ENCODE measurements around the gene WDR5. TPM values are rescaled to one million over a fixed set of nuclear protein-coding genes. Genes with fewer than 3 reads are reported as not detected.

Gene WDR5
- total RNA-seq, 1 donor from 2014 or later: 17.7 TPM

GRCh38 chr9:134152022-134152448 is 16.2 kb downstream of the WDR5 start:
- no peaks in the 10 kb centered on the region for H3K27me3 ChIP-seq (ENCODE audit: low read depth)
- H3K27ac ChIP-seq (replicated peaks): no peak overlapping the region
- H3K36me3 ChIP-seq: peaks cover 99% of the 10 kb centered on the region
- no peaks in the 10 kb centered on the region for H3K9me3 ChIP-seq (replicated peaks)
- no peak overlapping the region for H3K4me3 ChIP-seq
- no peak for DNase-seq
- intact Hi-C loops (cut with micrococcal nuclease): no loop called here
- TF ChIP-seq, protein P1, sequence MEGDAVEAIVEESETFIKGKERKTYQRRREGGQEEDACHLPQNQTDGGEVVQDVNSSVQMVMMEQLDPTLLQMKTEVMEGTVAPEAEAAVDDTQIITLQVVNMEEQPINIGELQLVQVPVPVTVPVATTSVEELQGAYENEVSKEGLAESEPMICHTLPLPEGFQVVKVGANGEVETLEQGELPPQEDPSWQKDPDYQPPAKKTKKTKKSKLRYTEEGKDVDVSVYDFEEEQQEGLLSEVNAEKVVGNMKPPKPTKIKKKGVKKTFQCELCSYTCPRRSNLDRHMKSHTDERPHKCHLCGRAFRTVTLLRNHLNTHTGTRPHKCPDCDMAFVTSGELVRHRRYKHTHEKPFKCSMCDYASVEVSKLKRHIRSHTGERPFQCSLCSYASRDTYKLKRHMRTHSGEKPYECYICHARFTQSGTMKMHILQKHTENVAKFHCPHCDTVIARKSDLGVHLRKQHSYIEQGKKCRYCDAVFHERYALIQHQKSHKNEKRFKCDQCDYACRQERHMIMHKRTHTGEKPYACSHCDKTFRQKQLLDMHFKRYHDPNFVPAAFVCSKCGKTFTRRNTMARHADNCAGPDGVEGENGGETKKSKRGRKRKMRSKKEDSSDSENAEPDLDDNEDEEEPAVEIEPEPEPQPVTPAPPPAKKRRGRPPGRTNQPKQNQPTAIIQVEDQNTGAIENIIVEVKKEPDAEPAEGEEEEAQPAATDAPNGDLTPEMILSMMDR (IDR thresholded peaks at IDR 0.05; ENCODE audit: borderline replicate concordance): no peak
- H3K4me1 ChIP-seq: no peaks in the 10 kb centered on the region

- intact Hi-C loops (cut with micrococcal nuclease): no loop called here
- no peak for DNase-seq
- Histone ChIP-seq H3K9me3 (replicated peaks) (no peaks in the 10 kb centered on the region), H3K27me3 (ENCODE audit: low read depth) (no peaks in the 10 kb centered on the region), H3K4me1 (no peaks in the 10 kb centered on the region), H3K36me3 (peaks cover 99% of the 10 kb centered on the region), H3K27ac (replicated peaks) (no peak overlapping the region), H3K4me3 (no peak overlapping the region)
- TF ChIP-seq, protein P1 (IDR thresholded peaks at IDR 0.05; ENCODE audit: borderline replicate concordance): no peak
Observed at GRCh38 chr9:134152488-134152887, 16.6 kb downstream of the WDR5 start.

GRCh38 chr9:134153450-134153849 is 17.6 kb downstream of the WDR5 start:
- intact Hi-C loops (cut with micrococcal nuclease): no loop called here
- Histone ChIP-seq H3K4me1 (no peaks in the 10 kb centered on the region), H3K27me3 (ENCODE audit: low read depth) (no peaks in the 10 kb centered on the region), H3K4me3 (no peak overlapping the region), H3K36me3 (peaks cover 100% of the 10 kb centered on the region), H3K9me3 (replicated peaks) (no peaks in the 10 kb centered on the region), H3K27ac (replicated peaks) (no peak overlapping the region)
- DNase-seq: no peak
- TF ChIP-seq, protein P1 (IDR thresholded peaks at IDR 0.05; ENCODE audit: borderline replicate concordance): no peak

DNA sequence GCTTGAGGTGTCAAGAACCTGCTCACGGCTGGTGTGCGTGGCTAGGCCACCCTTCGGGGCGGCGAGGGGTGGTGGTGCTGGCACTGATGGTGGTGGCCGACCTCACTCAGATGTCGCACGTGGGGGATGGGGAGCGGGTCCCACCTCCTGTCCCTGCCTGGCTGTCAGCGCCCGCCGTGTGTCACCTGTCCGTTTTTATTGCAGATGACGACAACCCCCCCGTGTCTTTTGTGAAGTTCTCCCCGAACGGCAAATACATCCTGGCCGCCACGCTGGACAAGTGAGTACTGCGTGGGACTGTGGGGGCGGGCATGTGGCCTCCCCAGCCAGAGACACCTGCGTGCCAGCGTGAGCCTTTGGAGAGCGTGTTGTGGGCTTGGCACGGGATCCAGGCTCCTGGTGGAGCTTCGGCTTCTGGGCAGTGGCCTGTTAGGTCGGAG is 18.4 kb downstream of the WDR5 start:
- no peaks in the 10 kb centered on the region for H3K27me3 ChIP-seq (ENCODE audit: low read depth)
- no peaks in the 10 kb centered on the region for H3K4me1 ChIP-seq
- H3K4me3 ChIP-seq: no peak overlapping the region
- TF ChIP-seq, protein P1 (IDR thresholded peaks at IDR 0.05; ENCODE audit: borderline replicate concordance): no peak
- intact Hi-C loops (cut with micrococcal nuclease): no loop called here
- H3K27ac ChIP-seq (replicated peaks): no peak overlapping the region
- H3K36me3 ChIP-seq: peaks cover 98% of the 10 kb centered on the region
- DNase-seq: no peak
- no peaks in the 10 kb centered on the region for H3K9me3 ChIP-seq (replicated peaks)

- no peak for DNase-seq
- H3K27ac ChIP-seq (replicated peaks): no peak overlapping the region
- peaks cover 82% of the 10 kb centered on the region for H3K36me3 ChIP-seq
- H3K27me3 ChIP-seq (ENCODE audit: low read depth): no peaks in the 10 kb centered on the region
- H3K9me3 ChIP-seq (replicated peaks): no peaks in the 10 kb centered on the region
- H3K4me3 ChIP-seq: no peak overlapping the region
- TF ChIP-seq, protein P1 (IDR thresholded peaks at IDR 0.05; ENCODE audit: borderline replicate concordance): no peak
- intact Hi-C loops (cut with micrococcal nuclease): no loop called here
- no peaks in the 10 kb centered on the region for H3K4me1 ChIP-seq
Observed at GRCh38 chr9:134155812-134156377, 20.0 kb downstream of the WDR5 start.

Data from left ventricle myocardium inferior (tissue), 1 donor.